Activated CD4-positive, alpha-beta T cell treated with anti-CD3 and anti-CD28 coated beads, Interleukin-2, amount 50 U/mL, for 16 hours (primary cell): ENCODE data around the gene SYT11.
A peak's percentile ranks its signal among the peaks of the same experiment; 100 is the strongest.
"Not testable (repeated sequence)": the region's sequence is repeated elsewhere in the genome, so short reads cannot be mapped to it uniquely, and the experiment has no call there.

Experiments
- DNase-seq: peaks from one replicate; pipeline ENCODE4 v3.0.0-alpha.2; 2020

SYT11 gene, protein sequence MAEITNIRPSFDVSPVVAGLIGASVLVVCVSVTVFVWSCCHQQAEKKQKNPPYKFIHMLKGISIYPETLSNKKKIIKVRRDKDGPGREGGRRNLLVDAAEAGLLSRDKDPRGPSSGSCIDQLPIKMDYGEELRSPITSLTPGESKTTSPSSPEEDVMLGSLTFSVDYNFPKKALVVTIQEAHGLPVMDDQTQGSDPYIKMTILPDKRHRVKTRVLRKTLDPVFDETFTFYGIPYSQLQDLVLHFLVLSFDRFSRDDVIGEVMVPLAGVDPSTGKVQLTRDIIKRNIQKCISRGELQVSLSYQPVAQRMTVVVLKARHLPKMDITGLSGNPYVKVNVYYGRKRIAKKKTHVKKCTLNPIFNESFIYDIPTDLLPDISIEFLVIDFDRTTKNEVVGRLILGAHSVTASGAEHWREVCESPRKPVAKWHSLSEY

DNA sequence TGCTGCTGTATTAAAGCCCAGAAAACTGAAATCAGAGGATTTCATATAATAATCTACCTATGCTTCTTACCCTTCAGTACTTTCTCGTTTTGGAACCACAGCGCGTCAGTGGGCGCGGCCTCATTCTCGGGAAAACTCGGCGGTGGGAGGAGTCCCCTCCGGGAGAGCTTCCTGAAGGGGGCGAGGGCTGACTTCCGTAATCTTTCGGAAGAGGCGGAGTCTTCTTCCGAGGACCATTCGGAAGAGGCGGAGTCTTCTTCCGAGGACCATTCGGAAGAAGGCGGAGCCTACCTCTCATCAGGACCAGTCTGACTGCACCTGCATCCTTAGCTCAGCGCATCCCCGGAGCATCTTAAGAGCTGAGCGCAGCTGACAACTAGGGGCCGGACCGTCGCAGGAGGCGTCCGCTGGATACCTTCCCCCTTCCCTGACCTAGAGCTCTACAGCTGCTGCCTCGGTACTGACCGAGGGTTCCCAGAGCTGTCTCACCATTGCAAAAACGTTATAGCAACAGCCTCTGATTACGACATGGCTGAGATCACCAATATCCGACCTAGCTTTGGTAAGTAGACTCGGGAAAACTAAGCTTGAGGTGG is at the start of gene SYT11:
Gene SYT11 (plus strand): TSS at position 334 of the 596 bp plus-strand sequence. CDS start 195 bp downstream, at position 529.
- peak; percentile 98 for DNase-seq

DNA sequence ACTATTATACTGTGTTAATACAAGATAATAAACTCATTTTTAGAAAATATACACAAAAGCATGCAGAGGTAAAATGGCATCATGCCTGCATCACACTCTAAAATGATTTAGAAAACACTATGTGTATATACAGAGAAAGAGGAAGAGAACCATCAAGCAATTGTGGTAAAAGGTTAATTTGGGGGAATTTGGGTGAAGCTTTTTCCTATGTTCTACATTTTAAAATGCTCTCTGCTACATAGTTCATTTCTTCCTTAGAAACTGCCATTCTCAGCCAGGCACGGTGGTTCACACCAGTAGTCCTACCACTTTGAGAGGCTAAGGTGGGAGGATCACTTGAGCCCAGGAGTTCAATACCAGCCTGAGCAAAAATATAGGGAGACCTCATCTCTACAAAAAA is 46.5 kb upstream of the SYT11 start:
- DNase-seq, result no peak

- DNase-seq, result no peak
Observed at GRCh38 chr1:155813672-155814071, 45.7 kb upstream of the SYT11 start.

DNA sequence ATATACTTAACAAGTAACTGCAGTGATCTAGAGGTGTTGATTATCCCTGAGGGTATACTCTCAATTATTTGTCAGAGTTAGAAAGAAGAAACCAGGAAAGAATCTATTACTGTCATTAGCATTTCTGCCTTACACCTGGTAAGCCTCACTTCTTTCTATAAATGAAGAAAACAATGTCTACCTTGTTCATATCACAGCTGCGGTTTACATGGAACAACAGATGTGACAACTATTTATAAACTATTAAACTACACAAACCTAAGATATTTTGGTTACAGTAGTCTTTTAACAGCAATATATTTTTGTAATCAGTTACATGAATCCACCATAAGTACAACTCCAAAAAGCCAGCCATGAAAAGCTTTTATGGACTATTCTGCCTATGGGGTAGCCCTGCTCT is 43.0 kb upstream of the SYT11 start:
- DNase-seq, result no peak

DNA sequence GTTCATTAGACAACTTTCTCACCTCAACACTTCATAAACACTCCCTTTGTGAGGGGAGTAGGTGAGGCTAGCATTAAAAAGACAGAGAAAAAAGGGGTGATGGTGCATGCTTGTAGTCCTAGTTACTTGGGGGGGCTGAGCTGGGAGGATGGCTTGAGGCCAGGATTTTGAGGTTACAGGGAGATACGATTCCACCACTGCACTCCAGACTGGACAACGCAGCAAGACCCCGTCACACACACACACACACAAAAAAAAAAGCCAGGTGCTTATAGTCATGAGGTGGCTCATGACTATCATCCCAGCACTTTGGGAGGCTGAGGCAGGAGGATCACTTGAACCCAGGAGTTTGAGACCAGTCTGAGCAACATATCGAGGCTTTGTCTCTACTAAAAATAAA is 31.9 kb upstream of the SYT11 start:
- no peak for DNase-seq

DNA sequence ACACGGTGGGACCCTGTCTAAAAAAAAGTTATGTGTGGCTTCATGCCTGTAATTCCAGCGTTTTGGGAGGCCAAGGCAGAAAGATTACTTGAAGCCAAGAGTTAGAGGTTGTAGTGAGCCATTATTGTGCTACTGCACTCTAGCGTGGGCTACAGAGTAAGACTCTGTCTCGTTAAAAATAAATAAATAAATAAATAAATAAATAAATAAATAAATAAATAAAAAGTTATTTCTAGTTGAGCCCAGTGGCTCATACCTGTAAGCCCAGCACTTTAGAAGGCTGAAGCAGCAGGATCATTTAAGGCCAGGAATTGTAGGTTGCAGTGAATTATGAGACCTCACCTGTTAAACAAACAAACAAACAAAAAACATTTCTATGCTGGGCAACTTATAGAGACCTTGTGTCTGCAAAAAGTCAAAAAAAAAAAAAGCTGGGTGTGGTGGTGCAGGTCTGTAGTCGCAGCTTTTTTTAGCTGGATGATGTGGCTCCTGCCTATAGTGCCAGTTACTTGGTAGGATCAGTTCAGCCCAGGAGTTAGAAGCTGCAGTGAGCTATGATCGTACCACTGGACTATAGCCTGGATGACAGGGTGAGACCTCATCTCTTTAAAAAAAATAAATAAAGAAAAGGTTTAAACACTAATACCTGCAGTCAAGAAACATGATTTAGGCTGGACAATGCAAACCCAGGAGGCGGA is 27.9 kb upstream of the SYT11 start:
- DNase-seq, result no peak

DNA sequence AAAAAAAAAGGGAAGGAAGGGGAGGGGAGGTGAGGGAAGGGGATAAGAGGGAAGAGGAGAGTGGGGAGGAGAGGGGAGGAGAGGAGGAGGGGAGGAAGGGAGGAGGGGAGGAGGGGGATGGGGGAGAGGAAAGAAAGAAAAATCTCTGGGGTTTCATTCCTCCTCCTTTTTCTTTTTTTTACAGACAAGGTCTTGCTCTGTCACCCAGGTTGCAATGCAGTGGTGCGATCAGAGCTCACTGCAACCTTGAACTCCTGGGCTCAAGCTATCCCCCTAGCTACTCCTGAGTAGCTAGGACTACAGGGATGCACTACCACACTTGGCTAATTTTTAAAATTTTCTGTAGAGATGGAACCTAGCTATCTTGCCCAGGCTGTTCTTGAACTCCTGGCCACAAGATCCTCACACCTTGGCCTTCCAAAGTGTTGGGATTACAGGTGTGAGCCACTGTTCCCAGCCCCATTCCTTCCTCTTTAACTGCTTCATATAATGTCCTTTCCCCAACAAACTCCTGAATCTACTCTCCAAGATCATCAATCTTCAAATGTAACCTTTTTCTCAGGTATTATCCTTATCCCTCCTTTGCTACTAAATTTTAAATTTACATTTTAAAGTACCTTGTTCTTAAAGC is 25.6 kb upstream of the SYT11 start:
- DNase-seq, result no peak

- DNase-seq, result no peak
Observed at GRCh38 chr1:155834296-155834926, 25.0 kb upstream of the SYT11 start.

DNA sequence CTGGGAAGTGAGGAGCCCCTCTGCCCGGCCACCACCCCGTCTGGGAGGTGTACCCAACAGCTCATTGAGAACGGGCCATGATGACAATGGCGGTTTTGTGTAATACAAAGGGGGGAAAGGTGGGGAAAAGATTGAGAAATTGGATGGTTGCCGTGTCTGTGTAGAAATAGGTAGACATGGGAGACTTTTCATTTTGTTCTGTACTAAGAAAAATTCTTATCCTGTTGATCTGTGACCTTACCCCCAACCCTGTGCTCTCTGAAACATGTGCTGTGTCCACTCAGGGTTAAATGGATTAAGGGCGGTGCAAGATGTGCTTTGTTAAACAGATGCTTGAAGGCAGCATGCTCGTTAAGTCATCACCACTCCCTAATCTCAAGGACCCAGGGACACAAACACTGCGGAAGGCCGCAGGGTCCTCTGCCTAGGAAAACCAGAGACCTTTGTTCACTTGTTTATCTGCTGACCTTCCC is 24.4 kb upstream of the SYT11 start:
- DNase-seq, result not testable (repeated sequence)

DNA sequence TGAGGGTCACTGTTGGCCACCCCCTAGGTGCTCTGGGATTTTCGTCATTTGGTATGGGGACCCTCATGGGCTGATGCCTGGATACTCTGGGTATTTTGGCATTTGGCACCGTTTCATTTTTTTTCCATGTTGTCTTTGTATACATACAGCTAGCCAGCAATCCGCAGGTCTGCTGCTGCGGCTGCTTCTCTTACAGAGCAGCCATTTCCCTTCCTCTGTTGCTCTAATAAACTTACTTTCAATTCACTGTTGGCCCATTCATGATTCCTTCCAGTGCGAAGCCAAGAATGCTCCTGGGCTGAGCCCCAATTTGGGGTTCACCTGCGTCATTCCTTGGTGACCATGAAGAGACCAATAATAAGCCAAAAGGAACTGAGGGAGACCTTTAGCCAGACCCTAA is 23.8 kb upstream of the SYT11 start:
- no peak for DNase-seq

- no peak for DNase-seq
Observed at GRCh38 chr1:155840386-155840785, 19.0 kb upstream of the SYT11 start.

DNA sequence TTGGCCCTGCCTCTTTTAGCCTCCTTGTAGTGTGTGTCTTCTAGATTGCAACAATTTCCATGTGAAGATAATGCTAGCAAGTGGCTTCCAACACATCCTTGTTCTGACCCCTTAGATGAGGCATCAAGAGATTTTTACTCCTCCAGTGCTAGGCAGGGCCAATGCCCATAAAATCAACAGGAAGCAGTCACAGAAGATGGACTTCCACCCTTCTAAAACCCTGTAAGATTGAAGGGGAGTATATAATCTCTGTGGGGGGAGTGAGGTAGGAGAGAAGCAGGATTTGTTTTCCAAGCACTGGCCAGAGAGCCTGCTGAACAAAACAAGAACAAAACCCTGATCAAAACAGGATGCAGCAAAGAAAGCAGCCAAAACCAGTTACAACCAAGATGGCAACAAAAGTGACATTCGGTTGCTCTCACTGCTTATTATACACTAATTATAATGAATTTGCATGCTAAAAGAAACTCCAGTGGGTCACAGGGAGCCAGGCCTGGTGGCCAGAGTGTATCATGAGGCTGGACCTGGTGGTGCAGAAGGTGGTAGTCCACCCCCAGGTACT is 14.4 kb upstream of the SYT11 start:
- DNase-seq, result no peak

DNA sequence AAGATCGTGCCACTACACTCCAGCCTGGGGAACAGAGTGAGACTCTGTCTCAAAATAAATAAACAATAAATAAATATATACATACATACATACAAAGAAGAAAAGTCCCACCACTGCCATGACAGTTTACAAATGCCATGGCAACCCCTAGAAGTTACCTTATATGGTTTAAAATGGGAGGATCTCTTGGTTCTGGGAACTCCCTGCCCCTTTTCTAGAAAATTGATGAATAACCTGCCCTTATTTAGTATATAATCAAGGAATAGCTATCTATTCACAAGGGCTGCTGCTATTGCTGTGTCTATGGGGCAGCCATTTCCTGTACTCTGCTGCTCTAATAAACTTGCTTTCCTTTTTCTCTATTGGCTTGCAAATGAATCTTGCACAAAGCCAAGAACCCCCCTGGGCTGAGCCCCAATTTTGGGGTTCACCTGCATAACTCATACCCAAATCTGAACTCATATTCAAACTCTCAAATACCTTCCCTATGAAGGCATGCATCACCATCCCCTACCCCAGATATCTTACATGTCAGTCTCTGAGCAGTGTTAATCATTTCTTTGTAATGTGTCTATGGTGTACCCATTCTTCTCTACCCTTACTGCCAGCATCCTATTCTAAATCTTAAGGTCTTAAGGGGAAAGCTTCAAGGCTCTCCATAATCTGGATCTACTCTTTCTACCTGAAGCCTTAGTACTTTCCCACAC is 11.4 kb upstream of the SYT11 start:
- peak; percentile 36 for DNase-seq

DNA sequence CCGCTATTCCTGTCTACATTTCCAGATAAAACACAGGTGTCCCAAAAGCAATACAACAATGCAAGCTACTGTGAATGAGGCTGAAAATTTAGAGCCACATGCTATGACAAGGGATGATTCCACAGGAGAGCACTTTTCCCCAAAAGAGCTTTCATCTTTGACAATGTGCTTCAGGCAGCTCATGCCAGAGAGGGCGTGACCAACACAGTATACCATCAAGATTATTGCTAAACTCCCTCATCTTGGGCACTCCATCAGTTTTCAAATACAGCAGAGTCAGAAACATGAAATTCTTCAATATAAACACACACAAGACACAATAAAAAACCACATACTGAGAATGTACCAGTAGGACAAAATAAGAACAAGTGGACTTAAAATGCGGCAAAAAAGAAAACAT is 9.0 kb upstream of the SYT11 start:
- no peak for DNase-seq

GRCh38 chr1:155856257-155856974 is 3.0 kb upstream of the SYT11 start:
- DNase-seq, result no peak

GRCh38 chr1:155856975-155857930 is 2.1 kb upstream of the SYT11 start, which contains the start of gene GON4L:
GON4L (minus strand) TSS chr1:155857214; CDS start chr1:155853780, 3,434 bp downstream.
- DNase-seq, result peak; percentile 94

- DNase-seq, result peak; percentile 48
Observed at GRCh38 chr1:155858800-155859233, 550 bp upstream of the SYT11 start.

DNA sequence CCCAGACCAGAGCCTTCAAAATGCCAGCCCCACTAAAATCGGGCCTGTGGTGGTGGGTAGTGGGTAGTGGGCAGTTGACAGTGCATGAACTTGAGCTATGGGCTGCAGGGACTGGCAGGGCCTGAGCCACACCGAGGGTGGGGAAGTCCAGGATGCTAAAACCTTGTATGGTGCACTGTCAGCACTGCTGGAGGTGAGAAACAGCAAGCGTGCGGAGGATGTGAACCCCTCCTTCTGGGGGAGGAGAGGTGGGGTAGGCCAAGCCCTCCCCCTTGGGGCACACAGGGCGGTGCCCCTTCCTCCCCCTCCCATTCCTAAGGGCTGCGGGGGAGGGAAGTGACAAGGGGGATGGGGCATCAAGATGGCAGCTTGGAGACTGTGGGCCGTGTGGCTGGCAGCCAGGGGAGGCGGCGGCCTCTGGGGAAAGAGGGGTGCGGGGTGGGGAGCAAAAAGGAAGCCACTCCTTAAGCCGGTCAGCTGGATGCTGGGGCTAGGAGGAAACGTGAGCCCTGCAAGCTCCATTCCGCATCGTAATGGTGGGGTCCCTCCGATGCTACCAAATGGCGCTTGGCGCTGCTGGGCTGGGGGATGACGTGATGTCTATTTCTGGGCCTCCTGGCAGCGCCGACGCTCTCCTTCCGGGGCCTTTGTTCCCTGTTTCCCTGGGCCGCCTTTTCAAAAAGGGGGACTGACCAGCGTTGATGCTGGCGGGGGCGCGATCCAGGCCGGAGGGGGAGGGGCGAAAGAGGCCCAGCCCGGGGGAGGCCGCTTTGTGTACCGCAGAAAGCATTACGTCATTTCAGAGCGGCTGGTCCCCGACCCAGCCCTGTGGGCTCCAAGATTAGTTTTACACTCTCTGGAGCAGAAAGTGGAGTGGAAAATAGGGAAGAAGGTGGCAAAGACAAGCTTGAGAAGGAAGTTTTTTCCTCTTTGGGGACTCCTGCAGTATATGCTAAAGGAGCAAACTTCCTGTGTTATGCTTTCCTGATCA is 809 bp downstream of the SYT11 start:
- DNase-seq, result peak; percentile 82
